HEK293 (cell line): ENCODE data around the gene TMTC1.

Experiments
- CTCF ChIA-PET: fragments of 350-600 bp; formaldehyde crosslinking; extraction: SDS; loops from one replicate; lab custom pipeline; 2021; ENCODE audit warnings: antibody characterized with exemption; lab: Yijun Ruan, JAX
- POLR2A ChIA-PET: fragments of 300-600 bp; formaldehyde crosslinking; extraction: SDS; loops from one replicate; lab custom pipeline; 2020; ENCODE audit warnings: antibody characterized with exemption, inconsistent platforms; lab: Yijun Ruan, JAX
- H3K27ac ChIP-seq: fragments of 200-500 bp; sonication (Bioruptor generic); 2 replicates; pipeline ENCODE4 v1.5.1; 2014; ENCODE audit warnings: low read depth, low read length, control low read depth, inconsistent platforms; ENCODE audit errors: extremely low read depth
- H3K36me3 ChIP-seq, 2 experiments: fragments of 200-500 bp in 1 of 2; sonication (Bioruptor generic) in 1 of 2; 1 replicate in 1 of 2; 2 replicates in 1 of 2; pipeline ENCODE4 v1.5.1; 2014 to 2017; ENCODE audit warnings: inconsistent platforms in 2 of 2, low read length in 2 of 2; ENCODE audit not compliant: control insufficient read depth in 2 of 2, insufficient read depth in 1 of 2
- H3K4me1 ChIP-seq: fragments of 200-500 bp; sonication (Bioruptor generic); 2 replicates; pipeline ENCODE4 v1.5.1; 2014; ENCODE audit warnings: mild to moderate bottlenecking, low read length, inconsistent platforms; ENCODE audit not compliant: control insufficient read depth, insufficient read depth
- H3K4me3 ChIP-seq: 2 replicates; pipeline ENCODE4 v1.5.1; 2011; ENCODE audit warnings: low read depth, mild to moderate bottlenecking, control low read depth, low read length, moderate library complexity
- H3K9me3 ChIP-seq: fragments of 200-500 bp; sonication (Bioruptor generic); 2 replicates; pipeline ENCODE4 v1.5.1; 2014; ENCODE audit warnings: low read depth, low read length, inconsistent platforms; ENCODE audit not compliant: control insufficient read depth, insufficient read depth
- GLIS2 ChIP-seq: fragments of 450-650 bp; formaldehyde crosslinking; IDR thresholded peaks from 2 replicates; pipeline ENCODE4 v1.5.1; 2016; ENCODE audit warnings: missing biosample characterization, missing genetic modification characterization
- HOXD13 ChIP-seq: sonication (generic); formaldehyde crosslinking; IDR thresholded peaks from 2 replicates; pipeline ENCODE4 v1.8.0; 2022; ENCODE audit warnings: missing genetic modification reagents, borderline replicate concordance
- ZEB2 ChIP-seq: fragments of 450-650 bp; formaldehyde crosslinking; IDR thresholded peaks from 2 replicates; pipeline ENCODE4 v1.5.1; 2016; ENCODE audit warnings: missing biosample characterization, missing genetic modification characterization
- ZNF121 ChIP-seq: fragments of 450-650 bp; formaldehyde crosslinking; IDR thresholded peaks from 2 replicates; pipeline ENCODE4 v1.5.1; 2016; ENCODE audit warnings: missing biosample characterization, missing genetic modification characterization
- ZNF175 ChIP-seq: fragments of 450-650 bp; formaldehyde crosslinking; IDR thresholded peaks from 2 replicates; pipeline ENCODE4 v1.5.1; 2016; ENCODE audit warnings: missing biosample characterization, missing genetic modification characterization
- ZNF221 ChIP-seq: fragments of 450-650 bp; formaldehyde crosslinking; IDR thresholded peaks from 2 replicates; pipeline ENCODE4 v1.5.1; 2017; ENCODE audit warnings: missing biosample characterization, missing genetic modification characterization, borderline replicate concordance
- ZNF266 ChIP-seq: fragments of 450-650 bp; formaldehyde crosslinking; IDR thresholded peaks from 2 replicates; pipeline ENCODE4 v1.5.1; 2016; ENCODE audit warnings: missing biosample characterization, missing genetic modification characterization, low read depth
- ZNF549 ChIP-seq: fragments of 450-650 bp; IDR thresholded peaks from 2 replicates; pipeline ENCODE4 v1.5.1; 2018; ENCODE audit warnings: missing biosample characterization, missing genetic modification characterization, mild to moderate bottlenecking, inconsistent platforms, moderate library complexity
- ZNF658 ChIP-seq: fragments of 450-650 bp; formaldehyde crosslinking; IDR thresholded peaks from 2 replicates; pipeline ENCODE4; 2016; ENCODE audit warnings: missing biosample characterization, missing genetic modification characterization
- ZNF664 ChIP-seq: fragments of 450-650 bp; formaldehyde crosslinking; IDR thresholded peaks from 2 replicates; pipeline ENCODE4 v1.5.1; 2016; ENCODE audit warnings: missing biosample characterization, missing genetic modification characterization
- ZNF776 ChIP-seq: fragments of 450-650 bp; formaldehyde crosslinking; IDR thresholded peaks from 2 replicates; pipeline ENCODE4 v1.5.0; 2017; ENCODE audit warnings: missing biosample characterization, missing genetic modification characterization, borderline replicate concordance
- ZSCAN30 ChIP-seq: fragments of 450-650 bp; IDR thresholded peaks from 2 replicates; pipeline ENCODE4 v1.5.1; 2018; ENCODE audit warnings: missing biosample characterization, mild to moderate bottlenecking, missing genetic modification characterization, moderate library complexity
- TF ChIP-seq, protein P1 (sequence below): fragments of 450-650 bp; formaldehyde crosslinking; IDR thresholded peaks from 2 replicates; pipeline ENCODE4 v1.5.1; 2016; ENCODE audit warnings: missing biosample characterization, missing genetic modification characterization
- TF ChIP-seq, protein P2 (sequence below): fragments of 450-650 bp; formaldehyde crosslinking; IDR thresholded peaks from 2 replicates; pipeline ENCODE4 v1.5.1; 2016; ENCODE audit warnings: missing biosample characterization, missing genetic modification characterization
- TF ChIP-seq, protein P3 (sequence below): fragments of 450-650 bp; formaldehyde crosslinking; IDR thresholded peaks from 2 replicates; pipeline ENCODE4 v1.5.1; 2016; ENCODE audit warnings: missing biosample characterization, missing genetic modification characterization
- TF ChIP-seq, protein P4 (sequence below): fragments of 450-650 bp; formaldehyde crosslinking; IDR thresholded peaks from 2 replicates; pipeline ENCODE4 v1.5.1; 2017; ENCODE audit warnings: missing biosample characterization, missing genetic modification characterization
- TF ChIP-seq, protein P5 (sequence below): fragments of 450-650 bp; formaldehyde crosslinking; IDR thresholded peaks from 2 replicates; pipeline ENCODE4 v1.5.1; 2017; ENCODE audit warnings: missing biosample characterization, missing genetic modification characterization
- TF ChIP-seq, protein P6 (sequence below): sonication (generic); formaldehyde crosslinking; IDR thresholded peaks from 2 replicates; pipeline ENCODE4 v1.8.1; 2022; ENCODE audit warnings: mild to moderate bottlenecking, moderate library complexity, missing genetic modification reagents
- TF ChIP-seq, protein P7 (sequence below): fragments of 450-650 bp; formaldehyde crosslinking; conservative IDR thresholded peaks from 2 replicates; pipeline ENCODE4 v1.5.1; 2016; ENCODE audit warnings: low read depth, missing biosample characterization, missing genetic modification characterization

The TMTC1 gene

DNA sequence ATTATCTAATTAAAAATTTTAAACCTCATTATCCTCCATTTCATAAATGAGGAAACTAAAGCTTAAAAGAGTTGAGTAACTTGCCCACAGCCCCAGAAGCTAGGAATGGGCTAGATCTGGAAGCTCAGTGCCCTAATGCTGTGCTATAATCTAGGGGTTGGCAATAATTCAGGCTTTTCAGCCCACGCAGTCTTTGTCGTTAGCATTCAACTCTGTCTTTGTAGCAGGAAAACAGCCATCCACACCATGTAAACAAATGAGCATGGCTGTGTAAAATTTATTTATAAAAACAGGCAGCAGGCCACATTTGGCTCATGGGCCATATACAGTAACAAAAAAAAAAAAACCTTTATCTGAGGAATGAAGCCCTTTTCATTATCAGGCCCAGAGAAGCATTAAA, 193.9 kb downstream of the TMTC1 start (continued):
- TF ChIP-seq, protein P1, sequence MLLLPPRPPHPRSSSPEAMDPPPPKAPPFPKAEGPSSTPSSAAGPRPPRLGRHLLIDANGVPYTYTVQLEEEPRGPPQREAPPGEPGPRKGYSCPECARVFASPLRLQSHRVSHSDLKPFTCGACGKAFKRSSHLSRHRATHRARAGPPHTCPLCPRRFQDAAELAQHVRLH (tag by site-specific recombination) = no peak
- no peak for TF ChIP-seq ZNF121 (tag by site-specific recombination)
- TF ChIP-seq, protein P2, sequence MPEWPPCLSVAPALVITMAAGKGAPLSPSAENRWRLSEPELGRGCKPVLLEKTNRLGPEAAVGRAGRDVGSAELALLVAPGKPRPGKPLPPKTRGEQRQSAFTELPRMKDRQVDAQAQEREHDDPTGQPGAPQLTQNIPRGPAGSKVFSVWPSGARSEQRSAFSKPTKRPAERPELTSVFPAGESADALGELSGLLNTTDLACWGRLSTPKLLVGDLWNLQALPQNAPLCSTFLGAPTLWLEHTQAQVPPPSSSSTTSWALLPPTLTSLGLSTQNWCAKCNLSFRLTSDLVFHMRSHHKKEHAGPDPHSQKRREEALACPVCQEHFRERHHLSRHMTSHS = no peak

DNA sequence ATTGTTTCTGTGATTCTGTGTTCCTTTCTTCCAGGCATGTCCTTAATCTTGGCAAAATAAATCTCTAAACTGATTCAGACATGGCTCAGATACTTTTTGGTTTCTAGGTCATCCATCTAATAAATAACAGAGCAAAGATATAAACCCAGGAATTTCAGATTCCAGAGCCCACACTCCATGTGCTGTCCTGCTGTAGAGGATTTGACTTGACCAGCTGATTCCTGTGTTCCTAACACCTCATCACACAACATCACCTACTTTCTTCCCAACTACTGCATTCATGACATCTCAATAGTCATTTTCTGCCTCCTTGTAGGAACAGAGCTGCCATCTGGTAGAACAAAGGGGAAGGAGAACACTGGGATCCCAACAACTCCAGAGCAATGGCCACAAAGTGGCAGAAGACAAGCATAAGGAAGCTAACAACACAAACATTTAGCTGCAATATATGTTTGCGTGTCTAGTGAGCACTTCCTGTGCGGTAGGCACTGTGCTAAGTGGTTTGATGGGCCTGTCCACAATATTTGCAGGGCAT, 194.4 kb downstream of the TMTC1 start:
- Histone ChIP-seq H3K4me3 (no peak overlapping the region), H3K36me3 (no peaks in the 10 kb centered on the region), H3K9me3 (no peaks in the 10 kb centered on the region), H3K4me1 (no peaks in the 10 kb centered on the region), H3K27ac (no peak overlapping the region)
- ChIA-PET CTCF (interaction anchor here (0.6 to 1.1 kb wide), 2 partner anchors 23 to 35 kb away, joined by 3 to 4 read pairs; no protein-coding TSS in a partner anchor), POLR2A (no interaction called here)
- TF ChIP-seq ZNF266 (no peak), ZNF175 (tag by site-specific recombination) (no peak), ZNF664 (no peak), HOXD13 (CRISPR knock-in tag) (no peak), GLIS2 (no peak), ZSCAN30 (tag by site-specific recombination) (no peak), ZNF549 (no peak), ZEB2 (no peak), ZNF221 (tag by site-specific recombination) (no peak), ZNF776 (tag by site-specific recombination) (no peak), ZNF658 (tag by site-specific recombination) (no peak)
- TF ChIP-seq, protein P3, sequence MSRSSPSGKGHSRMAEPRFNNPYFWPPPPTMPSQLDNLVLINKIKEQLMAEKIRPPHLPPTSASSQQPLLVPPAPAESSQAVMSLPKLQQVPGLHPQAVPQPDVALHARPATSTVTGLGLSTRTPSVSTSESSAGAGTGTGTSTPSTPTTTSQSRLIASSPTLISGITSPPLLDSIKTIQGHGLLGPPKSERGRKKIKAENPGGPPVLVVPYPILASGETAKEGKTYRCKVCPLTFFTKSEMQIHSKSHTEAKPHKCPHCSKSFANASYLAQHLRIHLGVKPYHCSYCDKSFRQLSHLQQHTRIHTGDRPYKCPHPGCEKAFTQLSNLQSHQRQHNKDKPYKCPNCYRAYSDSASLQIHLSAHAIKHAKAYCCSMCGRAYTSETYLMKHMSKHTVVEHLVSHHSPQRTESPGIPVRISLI (tag by site-specific recombination) = no peak
- TF ChIP-seq, protein P4, sequence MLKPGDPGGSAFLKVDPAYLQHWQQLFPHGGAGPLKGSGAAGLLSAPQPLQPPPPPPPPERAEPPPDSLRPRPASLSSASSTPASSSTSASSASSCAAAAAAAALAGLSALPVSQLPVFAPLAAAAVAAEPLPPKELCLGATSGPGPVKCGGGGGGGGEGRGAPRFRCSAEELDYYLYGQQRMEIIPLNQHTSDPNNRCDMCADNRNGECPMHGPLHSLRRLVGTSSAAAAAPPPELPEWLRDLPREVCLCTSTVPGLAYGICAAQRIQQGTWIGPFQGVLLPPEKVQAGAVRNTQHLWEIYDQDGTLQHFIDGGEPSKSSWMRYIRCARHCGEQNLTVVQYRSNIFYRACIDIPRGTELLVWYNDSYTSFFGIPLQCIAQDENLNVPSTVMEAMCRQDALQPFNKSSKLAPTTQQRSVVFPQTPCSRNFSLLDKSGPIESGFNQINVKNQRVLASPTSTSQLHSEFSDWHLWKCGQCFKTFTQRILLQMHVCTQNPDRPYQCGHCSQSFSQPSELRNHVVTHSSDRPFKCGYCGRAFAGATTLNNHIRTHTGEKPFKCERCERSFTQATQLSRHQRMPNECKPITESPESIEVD (tag by site-specific recombination) = no peak
- TF ChIP-seq, protein P5, sequence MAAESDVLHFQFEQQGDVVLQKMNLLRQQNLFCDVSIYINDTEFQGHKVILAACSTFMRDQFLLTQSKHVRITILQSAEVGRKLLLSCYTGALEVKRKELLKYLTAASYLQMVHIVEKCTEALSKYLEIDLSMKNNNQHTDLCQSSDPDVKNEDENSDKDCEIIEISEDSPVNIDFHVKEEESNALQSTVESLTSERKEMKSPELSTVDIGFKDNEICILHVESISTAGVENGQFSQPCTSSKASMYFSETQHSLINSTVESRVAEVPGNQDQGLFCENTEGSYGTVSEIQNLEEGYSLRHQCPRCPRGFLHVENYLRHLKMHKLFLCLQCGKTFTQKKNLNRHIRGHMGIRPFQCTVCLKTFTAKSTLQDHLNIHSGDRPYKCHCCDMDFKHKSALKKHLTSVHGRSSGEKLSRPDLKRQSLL (tag by site-specific recombination) = no peak
- TF ChIP-seq, protein P6, sequence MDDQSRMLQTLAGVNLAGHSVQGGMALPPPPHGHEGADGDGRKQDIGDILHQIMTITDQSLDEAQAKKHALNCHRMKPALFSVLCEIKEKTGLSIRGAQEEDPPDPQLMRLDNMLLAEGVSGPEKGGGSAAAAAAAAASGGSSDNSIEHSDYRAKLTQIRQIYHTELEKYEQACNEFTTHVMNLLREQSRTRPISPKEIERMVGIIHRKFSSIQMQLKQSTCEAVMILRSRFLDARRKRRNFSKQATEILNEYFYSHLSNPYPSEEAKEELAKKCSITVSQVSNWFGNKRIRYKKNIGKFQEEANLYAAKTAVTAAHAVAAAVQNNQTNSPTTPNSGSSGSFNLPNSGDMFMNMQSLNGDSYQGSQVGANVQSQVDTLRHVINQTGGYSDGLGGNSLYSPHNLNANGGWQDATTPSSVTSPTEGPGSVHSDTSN (CRISPR knock-in tag) = no peak
- TF ChIP-seq, protein P7, sequence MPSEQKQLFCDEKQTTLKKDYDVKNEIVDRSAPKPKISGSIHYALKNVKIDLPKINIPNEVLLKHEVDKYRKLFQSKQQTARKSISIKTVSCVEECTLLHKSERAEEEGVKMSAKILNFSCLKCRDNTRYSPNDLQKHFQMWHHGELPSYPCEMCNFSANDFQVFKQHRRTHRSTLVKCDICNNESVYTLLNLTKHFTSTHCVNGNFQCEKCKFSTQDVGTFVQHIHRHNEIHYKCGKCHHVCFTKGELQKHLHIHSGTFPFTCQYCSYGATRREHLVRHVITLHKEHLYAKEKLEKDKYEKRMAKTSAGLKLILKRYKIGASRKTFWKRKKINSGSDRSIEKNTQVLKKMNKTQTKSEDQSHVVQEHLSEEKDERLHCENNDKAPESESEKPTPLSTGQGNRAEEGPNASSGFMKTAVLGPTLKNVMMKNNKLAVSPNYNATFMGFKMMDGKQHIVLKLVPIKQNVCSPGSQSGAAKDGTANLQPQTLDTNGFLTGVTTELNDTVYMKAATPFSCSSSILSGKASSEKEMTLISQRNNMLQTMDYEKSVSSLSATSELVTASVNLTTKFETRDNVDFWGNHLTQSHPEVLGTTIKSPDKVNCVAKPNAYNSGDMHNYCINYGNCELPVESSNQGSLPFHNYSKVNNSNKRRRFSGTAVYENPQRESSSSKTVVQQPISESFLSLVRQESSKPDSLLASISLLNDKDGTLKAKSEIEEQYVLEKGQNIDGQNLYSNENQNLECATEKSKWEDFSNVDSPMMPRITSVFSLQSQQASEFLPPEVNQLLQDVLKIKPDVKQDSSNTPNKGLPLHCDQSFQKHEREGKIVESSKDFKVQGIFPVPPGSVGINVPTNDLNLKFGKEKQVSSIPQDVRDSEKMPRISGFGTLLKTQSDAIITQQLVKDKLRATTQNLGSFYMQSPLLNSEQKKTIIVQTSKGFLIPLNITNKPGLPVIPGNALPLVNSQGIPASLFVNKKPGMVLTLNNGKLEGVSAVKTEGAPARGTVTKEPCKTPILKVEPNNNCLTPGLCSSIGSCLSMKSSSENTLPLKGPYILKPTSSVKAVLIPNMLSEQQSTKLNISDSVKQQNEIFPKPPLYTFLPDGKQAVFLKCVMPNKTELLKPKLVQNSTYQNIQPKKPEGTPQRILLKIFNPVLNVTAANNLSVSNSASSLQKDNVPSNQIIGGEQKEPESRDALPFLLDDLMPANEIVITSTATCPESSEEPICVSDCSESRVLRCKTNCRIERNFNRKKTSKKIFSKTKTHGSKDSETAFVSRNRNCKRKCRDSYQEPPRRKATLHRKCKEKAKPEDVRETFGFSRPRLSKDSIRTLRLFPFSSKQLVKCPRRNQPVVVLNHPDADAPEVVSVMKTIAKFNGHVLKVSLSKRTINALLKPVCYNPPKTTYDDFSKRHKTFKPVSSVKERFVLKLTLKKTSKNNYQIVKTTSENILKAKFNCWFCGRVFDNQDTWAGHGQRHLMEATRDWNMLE (tag by site-specific recombination) = no peak
